NCI-H69 (cell line): ENCODE data around the gene TRNAU1AP.
A peak's percentile ranks its signal among the peaks of the same experiment; 100 is the strongest.
"Not testable (repeated sequence)": the region's sequence is repeated elsewhere in the genome, so short reads cannot be mapped to it uniquely, and the experiment has no call there.

ENCODE experiments used
- DNase-seq: peaks from one replicate; lab custom pipeline; 2025; lab: John Stamatoyannopoulos, UW

The TRNAU1AP gene

DNA sequence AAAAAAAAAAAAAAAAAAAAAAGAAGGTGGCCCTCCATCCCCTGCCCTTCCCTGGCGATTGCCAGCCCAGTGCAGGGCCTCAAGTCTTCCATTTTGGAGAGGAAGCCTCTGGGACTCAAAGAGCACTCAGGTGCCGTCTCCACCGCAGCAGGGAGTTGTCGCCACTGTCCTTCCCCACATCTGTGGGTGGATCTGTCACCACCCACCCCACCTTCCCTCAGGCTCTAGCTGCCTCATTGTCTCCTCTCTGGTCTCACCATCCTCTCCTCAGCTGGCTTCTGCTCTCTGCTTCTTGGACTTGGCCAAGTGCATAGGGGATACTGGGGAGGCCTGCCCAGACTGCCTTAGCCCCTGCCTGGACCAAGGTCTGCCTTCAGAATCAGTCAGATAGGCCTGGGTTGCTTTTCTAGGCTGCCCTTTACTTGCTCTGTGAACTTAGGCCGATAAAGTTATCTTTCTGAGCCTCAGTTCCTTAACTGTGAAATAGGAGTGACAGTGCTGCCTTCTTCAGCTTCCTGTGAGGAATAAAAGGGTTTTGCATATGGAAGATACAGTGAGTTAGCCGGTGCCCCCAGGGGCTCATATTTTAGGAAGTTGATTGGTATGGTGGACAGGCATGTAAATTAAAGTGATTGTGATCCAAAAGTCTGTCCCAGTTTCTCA is 31.3 kb upstream of the TRNAU1AP start:
- no peak for DNase-seq

DNA sequence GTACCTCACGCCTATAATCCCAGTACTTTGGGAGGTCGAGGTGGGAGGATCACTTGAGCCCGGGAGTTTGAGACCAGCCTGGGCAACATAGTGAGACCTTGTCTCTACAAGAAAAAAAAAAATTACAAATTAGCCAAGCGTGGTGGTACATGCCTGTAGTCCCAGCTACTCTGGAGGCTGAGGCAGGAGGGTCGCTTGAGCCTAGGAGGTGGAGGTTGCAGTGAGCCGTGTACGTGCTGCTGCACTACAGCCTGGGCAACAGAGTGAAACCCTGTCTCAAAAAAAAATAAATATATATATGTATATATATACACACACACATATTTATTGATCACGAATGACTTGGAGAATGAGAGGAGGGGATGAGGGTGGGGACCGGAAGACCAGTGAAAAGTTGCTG is 30.3 kb upstream of the TRNAU1AP start:
- not testable (repeated sequence) for DNase-seq

DNA sequence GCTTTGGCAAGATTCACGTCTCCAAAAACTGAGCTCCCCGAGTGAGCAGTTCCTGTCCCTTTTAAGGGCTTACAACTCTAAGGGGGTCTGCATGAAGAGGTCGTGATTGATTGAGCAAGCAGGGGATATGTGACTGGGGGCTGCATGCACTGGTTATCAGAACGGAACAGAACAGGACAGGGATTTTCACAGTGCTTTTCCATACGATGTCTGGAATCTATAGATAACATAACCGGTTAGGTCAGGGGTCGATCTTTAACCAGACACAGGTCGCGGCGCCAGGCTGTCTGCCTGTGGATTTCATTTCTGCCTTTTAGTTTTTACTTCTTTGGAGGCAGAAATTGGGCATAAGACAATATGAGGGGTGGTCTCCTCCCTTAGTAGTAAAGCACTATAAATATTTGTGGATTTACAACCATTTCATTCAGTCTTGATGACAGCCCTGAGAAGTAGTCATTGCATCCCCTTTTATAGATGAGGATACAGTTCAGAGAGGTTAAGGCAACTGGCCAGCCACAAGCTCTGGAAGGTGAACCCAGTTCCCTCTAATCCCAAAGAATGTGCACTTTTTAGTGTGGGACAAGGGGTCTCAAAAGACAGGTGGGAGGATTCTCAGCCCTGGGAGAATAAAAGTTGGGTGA is 27.8 kb upstream of the TRNAU1AP start:
- DNase-seq: not testable (repeated sequence)

DNA sequence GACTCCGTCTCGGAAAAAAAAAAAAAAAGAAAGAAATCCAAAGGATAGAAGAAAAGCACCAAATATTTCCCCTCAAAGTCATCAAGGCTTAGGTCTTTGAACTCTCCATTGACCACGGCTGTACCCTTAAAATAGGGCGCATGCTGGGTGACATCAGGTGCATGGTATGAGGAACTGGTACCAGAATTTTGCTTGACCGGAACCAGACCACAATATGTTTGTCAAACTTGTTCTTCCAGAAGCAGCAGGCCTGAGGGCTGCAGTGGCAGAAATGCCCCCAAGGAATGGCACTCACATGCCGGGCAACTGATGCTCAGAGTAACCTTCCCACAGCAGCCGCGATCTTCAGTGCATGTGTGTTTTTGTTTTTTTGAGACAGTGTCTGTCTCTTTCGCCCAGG is 26.0 kb upstream of the TRNAU1AP start:
- no peak for DNase-seq

DNA sequence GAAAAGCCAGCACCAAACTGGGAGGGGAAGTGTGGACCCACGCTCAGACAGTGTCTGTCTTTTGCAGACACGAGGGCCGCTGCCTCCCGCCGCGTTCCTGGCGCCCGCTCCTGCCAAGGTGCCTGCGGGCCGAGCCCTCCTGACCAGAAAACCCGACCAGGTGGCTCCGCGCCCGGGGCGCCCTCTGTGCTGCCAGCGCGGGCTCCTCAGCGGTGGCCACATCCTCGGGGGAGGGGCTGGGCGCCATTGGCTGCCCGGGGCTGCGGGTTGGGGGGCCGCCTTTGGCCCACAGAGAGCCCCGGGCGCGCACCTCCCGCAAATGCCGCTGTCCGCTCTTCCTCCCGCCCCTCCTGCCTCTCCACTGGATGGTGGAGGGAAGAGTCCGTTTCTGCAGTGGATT is 22.4 kb upstream of the TRNAU1AP start:
- DNase-seq: no peak

DNA sequence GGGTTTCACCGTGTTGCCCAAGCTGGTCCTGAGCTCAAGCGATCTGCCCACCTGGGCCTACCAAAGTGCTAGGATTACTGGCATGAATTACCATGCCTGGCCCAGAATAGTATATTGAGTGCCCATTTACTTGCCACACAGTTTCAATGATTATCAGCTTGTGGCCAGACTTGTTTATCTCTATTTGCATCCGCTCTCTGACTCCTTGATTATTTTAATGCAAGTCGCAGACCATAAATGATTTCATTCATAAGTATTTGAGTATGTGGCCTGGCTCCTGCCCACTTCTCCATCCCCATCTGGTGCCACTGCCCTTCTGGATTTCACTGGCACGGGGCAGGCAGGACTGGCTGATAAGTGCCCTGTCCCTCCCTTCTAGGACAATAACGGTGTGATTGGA is 18.2 kb upstream of the TRNAU1AP start:
- DNase-seq: no peak

DNA sequence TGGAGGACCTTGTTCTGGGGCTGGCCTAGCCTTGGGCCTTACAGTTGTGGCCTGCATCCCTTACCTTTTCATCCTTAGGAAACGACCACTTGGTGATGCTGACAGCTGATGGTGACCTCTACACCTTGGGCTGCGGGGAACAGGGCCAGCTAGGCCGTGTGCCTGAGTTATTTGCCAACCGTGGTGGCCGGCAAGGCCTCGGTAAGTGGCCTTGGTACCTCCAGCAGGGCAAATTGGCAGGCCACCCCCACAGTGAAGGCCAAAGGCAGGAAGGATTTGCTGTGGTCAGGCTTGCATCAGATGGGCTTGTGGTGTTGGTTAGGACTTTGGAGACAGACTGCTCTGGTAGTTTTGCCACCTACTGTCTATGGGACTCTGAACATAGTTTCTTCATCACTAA is 17.7 kb upstream of the TRNAU1AP start:
- no peak for DNase-seq

DNA sequence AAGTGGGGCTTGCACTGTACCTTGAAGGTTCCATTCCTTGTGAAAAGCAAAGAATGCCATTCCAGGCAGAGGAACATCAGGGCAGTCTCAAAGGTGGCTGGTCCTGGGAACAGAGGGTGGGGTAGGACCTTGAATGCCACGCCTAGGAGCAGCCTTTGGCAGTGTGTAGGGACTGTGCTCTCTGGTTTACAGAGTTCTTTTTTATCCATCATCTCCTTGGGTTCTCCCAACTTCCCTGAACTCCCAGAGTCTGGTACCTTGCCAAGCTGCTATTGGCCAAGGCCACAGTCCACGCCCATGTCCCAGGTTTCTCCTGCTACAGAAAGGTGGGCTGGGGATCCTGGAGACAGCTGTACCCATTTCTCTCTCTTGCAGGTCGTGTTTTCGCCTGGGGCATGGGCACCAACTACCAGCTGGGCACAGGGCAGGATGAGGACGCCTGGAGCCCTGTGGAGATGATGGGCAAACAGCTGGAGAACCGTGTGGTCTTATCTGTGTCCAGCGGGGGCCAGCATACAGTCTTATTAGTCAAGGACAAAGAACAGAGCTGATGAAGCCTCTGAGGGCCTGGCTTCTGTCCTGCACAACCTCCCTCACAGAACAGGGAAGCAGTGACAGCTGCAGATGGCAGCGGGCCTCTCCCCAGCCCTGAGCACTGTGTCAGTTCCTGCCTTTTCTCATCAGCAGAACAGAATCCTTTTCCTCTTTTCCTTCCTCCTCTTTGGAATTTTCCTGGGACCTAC is 15.3 kb upstream of the TRNAU1AP start:
- no peak for DNase-seq

DNA sequence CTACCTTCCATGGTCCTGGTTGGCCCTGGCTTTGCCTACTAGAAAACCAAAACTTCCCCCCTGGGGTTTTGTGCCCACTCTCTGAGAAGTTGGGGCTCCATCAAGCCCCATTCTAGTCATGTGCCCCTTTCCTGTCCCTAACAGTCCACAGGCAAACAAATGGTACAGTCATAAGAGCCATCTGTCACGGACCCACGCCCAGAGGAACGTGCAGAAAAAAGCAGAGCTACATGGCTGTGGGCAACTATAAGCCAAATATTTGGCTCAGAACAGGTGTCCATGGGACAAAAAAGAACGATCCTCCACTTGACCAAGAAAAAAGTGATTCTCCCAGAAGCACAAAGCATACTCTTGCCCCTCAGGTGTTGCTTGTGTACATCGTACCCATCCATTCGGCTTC is 14.6 kb upstream of the TRNAU1AP start:
- DNase-seq: no peak

DNA sequence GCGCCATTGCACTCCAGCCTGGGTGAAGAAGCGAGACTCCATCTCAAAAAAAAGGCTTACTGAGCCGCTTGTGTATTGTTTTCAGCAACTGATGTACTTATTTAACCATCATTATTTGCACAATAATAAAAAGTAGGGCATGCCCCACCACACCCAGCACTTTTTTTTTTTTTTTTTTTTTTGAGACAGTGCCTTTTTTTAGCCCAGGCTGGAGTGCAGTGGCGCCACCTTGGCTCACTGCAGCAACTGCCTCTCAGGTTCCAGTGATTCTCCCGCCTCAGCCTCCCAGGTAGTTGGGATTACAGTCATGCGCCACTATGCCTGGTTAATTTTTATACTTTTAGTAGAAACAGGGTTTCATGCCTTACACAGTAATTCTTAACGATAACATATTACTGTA is 12.2 kb upstream of the TRNAU1AP start:
- peak; percentile 15 for DNase-seq

DNA sequence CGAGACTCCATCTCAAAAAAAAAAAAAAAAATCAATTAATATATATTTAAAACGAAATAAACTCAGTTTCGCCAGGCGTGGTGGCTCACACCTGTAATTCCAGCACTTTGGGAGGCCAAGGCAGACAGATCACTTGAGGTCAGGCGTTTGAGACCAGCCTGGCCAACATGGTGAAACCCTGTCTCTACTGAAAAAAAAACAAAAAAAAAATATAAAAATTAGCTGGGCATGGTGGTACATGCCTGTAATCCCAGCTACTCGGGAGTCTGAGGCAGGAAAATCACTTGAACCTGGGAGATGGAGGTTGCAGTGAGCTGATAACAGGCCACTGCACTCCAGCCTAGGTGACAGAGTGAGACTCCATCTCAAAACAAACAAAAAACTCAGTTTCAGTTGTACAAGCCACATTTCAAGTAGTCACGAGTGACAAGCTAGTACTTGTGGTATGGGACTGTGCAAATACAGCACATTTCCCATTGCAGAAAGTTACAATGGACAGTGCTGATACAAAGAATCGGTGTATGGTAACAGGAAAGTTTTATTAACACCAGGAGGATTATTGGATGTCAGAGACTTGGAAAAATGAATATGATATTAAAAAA is 11.4 kb upstream of the TRNAU1AP start:
- not testable (repeated sequence) for DNase-seq

DNA sequence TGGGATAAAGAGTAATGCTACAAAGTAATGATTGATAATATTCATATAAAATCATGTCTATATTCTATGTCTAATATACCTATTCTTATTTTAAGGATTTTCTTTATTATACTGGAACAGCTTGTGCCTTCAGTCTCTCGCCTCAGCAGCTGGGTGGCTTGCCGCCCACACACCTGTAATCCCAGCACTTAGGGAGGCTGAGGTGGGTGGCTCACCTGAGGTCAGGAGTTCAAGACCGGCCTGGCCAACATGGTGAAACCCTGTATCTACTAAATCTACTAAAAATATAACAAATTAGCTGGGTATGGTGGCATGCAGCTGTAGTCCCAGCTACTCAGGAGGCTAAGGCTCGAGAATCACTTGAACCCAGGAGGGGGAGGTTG is 7.6 kb upstream of the TRNAU1AP start:
- no peak for DNase-seq

DNA sequence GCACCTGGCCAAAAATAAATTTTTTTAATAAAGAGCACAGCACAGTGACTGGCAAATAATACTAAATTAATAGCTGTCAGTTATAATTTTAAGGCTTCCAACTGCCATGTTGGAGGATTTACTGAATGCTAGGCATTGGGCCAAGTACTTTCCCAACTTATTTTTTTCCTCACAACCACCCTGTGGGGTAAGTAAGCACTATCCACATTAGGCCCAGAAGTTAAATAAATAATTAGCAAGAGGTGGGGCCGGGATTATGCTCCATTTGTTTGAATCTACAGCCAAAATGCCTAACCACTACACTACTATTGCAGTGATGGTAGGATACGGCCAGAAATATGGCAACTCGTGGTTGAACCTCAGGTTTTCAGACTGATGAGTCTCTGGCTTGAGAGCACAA is 4.6 kb upstream of the TRNAU1AP start:
- peak; percentile 62 for DNase-seq

DNA sequence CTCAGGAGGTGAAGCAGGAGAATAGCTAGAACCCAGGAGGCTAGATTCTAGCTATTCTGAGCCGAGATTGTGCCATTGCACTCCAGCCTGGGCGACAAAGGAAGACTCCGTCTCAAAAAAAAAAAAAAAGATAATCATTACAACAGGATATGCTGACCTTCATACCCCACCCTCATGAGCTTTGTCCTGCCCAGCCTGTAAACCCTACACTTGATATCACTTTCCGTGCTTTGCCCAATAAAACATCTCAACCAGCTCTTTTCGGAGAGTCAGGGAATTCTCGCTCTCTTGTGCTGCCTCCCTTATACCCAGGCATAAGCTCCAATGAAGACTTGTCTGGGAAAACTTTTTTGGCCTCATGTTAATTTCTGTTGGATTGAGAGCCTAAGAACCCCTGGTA is 1.5 kb upstream of the TRNAU1AP start:
- no peak for DNase-seq

DNA sequence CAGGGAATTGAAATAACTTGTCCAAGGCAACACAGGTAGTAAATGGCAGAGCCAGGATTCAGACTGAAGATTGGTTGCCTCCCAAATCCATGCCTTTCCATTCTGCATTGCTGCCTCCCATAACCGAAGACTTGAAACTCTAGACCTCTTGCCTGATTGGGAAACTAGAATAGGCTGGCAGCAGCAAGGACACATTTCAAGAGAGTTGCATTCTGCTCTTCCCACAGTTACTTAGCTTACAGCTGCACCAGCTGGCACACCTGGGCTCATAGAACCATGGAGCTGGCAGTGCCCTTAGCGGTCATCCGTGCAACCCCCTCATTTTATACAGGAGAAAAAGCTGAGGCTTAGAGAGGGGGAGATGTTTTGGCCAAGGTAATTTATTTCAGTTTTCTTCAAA is 8.0 kb downstream of the TRNAU1AP start:
- no peak for DNase-seq

DNA sequence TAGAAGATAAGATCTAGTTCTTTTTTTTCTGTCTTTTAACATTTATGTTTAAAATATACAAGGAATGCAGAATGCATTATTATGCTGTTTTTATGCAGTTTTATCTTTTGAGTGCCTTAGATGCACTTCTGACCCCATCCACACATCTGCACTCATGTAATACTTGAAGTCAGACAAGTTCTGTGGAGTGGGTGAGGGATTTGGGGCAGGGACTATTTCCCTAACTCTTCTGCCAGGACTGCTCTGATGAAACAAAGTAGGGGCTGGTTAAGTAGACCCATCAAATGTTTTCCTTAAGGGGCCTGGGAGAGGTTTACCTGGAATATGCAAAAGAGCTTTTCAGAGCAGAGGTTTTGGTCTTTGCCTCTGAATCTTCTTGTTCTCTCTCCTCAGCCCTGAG is 11.4 kb downstream of the TRNAU1AP start:
- DNase-seq: no peak

DNA sequence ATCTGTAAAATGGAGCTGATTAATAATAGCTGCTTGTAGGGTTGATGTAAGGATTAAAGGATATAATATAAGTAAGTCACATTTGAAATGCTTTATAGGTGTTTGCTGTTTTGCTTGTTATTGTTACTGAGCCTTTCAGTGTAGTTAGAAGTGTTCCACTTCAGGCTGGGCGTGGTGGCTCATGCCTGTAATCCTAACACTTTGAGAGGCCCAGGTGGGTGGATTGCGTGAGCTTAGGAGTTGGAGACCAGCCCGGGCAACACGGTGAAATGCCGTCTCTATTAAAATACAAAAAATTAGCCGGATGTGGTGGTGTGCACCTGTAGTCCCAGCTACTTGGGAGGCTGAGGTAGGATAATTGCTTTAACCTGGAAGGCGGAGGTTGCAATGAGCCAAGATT is 12.2 kb downstream of the TRNAU1AP start:
- DNase-seq: no peak

DNA sequence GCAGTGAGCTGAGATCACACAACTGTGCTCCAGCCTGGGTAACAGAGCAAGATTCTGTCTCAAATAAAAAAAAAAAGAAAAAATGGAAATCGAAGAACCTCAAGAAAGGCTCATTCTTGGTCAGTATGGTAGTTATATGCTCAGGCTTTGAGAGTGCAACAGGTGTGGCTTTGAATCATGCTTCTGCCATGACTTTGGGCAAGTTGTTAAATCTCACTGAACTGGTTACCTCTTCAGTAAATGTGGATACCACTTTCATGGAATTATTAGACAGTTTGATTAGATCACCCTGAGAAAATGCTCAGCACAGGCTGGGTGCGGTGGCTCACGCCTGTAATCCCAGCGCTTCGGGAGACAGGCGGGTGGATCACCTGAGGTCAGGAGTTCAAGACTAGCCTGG is 12.8 kb downstream of the TRNAU1AP start:
- no peak for DNase-seq

DNA sequence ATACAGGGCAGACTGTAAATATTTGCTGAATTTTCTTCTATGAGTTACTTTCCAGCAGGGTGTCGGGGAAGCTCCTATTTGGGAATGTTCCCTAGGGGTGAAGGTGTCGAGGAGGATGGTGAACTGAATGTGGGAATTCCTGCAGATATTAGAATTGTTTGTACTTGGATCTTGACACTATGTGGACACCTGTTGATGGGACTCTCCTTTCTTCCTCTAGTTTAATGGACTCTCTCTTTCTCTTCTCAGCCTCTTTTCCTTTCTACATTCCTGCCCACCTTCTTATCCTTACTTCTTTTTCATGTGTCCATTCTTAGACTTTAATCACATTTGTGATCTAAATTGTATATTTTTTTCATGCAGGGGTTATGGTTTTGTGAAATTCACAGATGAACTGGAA is 14.0 kb downstream of the TRNAU1AP start:
- DNase-seq: no peak

DNA sequence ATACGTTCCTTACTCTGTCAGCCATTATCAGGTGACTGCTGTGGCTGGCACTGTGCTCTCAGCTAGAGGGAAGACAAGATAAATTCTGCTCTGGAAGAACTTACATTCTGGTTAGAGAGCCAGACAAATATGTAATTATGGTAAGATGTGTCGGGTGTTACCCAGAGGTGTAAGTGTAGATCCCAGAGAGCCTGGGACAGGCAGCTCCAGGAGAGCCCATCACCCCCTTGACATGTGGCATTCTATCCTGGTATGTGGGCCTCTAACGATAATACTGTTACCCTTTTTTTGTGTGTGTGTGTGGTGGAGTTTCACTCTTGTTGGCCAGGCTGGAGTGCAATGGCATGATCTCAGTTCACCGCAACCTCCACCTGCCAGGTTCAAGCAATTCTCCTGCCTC is 19.0 kb downstream of the TRNAU1AP start:
- DNase-seq: no peak

DNA sequence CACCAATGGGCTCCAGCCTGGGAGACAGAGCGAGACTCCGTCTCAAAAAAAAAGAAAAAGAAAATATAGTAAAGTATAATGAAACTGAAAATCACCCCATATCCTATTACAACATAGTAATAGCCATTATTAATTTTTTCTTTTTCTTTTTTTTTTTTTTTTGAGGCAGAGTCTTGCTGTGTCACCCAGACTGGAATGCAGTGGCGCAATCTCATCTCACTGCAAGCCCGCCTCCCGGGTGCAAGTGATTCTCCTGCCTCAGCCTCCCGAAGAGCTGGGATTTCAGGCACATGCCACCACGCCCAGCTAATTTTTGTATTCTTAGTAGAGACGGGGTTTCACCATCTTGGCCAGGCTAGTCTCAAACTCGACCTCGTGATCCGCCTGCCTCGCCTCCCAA is 20.0 kb downstream of the TRNAU1AP start:
- not testable (repeated sequence) for DNase-seq

DNA sequence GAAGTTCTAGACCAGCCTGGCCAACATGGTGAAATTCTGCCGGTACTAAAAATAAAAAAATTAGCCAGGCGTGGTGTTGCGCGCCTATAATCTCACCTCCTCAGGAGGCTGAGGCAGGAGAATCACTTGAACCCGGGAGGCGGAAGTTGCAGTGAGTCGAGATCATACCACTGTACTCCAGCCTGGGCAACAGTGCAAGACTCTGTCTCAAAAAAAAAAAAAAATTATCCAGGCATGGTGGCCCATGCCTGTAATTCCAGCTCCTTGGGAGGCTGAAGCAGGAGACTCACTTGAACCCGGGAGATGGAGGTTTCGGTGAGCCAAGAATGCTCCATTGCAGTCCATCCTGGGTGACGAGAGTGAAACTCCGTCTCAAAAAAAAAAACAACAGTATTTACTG is 20.7 kb downstream of the TRNAU1AP start:
- DNase-seq: no peak

DNA sequence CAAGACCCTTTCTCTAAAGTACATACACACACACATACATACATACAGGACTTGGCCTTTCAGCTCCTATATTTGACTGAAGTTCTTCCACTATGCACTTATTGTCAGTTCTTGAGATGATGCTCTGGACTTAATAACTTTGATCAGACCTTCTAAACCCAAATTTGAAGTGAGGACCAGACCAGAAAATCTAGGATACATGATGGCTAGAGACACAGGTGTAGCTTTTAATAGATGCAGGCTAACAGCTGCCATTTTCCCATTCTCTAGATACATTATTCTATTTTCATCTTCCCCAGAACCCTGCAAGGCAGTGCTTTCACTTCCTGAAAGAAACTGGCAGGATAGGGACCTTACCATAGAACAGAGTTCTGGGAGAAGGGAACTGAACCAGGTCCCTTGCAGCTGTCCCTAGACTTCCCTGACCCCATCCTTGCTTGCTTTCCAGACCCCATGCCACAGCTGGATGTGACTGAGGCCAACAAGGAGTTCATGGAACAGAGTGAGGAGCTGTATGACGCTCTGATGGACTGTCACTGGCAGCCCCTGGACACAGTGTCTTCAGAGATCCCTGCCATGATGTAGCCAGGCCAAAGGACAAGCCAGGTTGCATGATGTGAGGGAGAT is 24.3 kb downstream of the TRNAU1AP start:
- peak; percentile 8 for DNase-seq
